CD4-positive, alpha-beta T cell (primary cell): ENCODE data around the gene BHLHE23. TPM values are rescaled to one million over a fixed set of nuclear protein-coding genes. Genes with fewer than 3 reads are reported as not detected.

Experiments
- ATAC-seq: fragments of 200-7000 bp; cut with Tn5 transposase; one replicate; pipeline ENCODE4 v1.10.0; 2022; ENCODE audit warnings: mild to moderate bottlenecking; ENCODE audit not compliant: poor library complexity
- CTCF ChIA-PET: fragments of 350-600 bp; sonication (Branson Sonifier 250); formaldehyde crosslinking; loops from one replicate; lab custom pipeline; 2021; ENCODE audit warnings: antibody characterized with exemption, inconsistent platforms; lab: Charles Lee
- POLR2A ChIA-PET: fragments of 350-600 bp; sonication (Branson Sonifier 250); formaldehyde crosslinking; loops from one replicate; lab custom pipeline; 2021; ENCODE audit warnings: antibody characterized with exemption, inconsistent platforms; lab: Charles Lee
- DNase-seq, 14 experiments: peaks; one replicate each; pipeline ENCODE4 v3.0.0-alpha.2; 2013 to 2020; ENCODE audit warnings: mixed read lengths in 2 of 14
- H3K27ac ChIP-seq, 2 donors: one replicate each; pipeline versions ENCODE4 v1.5.1 to v1.7.0; 2013; ENCODE audit warnings: low read length in 2 of 2, low read depth in 1 of 2, mild to moderate bottlenecking in 1 of 2
- H3K27me3 ChIP-seq, 2 experiments: 1 replicate in 1 of 2; 2 replicates in 1 of 2; pipeline versions ENCODE4 v1.6.1 to v1.7.0; 2013; ENCODE audit warnings: low read length in 2 of 2, control low read depth in 1 of 2, mild to moderate bottlenecking in 1 of 2, moderate library complexity in 1 of 2; ENCODE audit not compliant: insufficient read depth in 2 of 2, control insufficient read depth in 1 of 2
- H3K36me3 ChIP-seq: one replicate; pipeline ENCODE4 v1.6.1; 2013; ENCODE audit warnings: low read length, control low read depth; ENCODE audit not compliant: insufficient read depth
- H3K4me1 ChIP-seq: one replicate; pipeline ENCODE4 v1.6.1; 2013; ENCODE audit warnings: low read length, control low read depth; ENCODE audit not compliant: insufficient read depth
- H3K4me3 ChIP-seq: one replicate; pipeline ENCODE4 v1.5.1; 2013; ENCODE audit warnings: mild to moderate bottlenecking, low read length, moderate library complexity
- H3K9me3 ChIP-seq, 2 experiments: 1 replicate in 1 of 2; 2 replicates in 1 of 2; pipeline versions ENCODE4 v1.6.1 to v1.7.0; 2013; ENCODE audit warnings: low read length in 2 of 2, mild to moderate bottlenecking in 2 of 2, control low read depth in 1 of 2, moderate library complexity in 1 of 2; ENCODE audit not compliant: control insufficient read depth in 1 of 2, insufficient read depth in 1 of 2
- H3K27ac Mint-ChIP-seq: one replicate; pipeline ENCODE4 v1.8.0; 2020; ENCODE audit warnings: mixed read lengths
- H3K27me3 Mint-ChIP-seq: one replicate; pipeline ENCODE4 v1.8.0; 2021; ENCODE audit warnings: mixed read lengths
- H3K36me3 Mint-ChIP-seq: one replicate; pipeline ENCODE4 v1.8.0; 2021; ENCODE audit warnings: low read depth, mixed read lengths
- H3K4me1 Mint-ChIP-seq: one replicate; pipeline ENCODE4 v1.8.0; 2021; ENCODE audit warnings: low read depth, mixed read lengths
- H3K4me3 Mint-ChIP-seq: one replicate; pipeline ENCODE4 v1.8.0; 2020; ENCODE audit warnings: mild to moderate bottlenecking, mixed read lengths
- H3K9me3 Mint-ChIP-seq: one replicate; pipeline ENCODE4 v1.8.0; 2020; ENCODE audit warnings: mixed read lengths
- CTCF ChIP-seq: fragments of 200-600 bp; IDR thresholded peaks from one replicate; pipeline ENCODE4 v1.8.0; 2022; ENCODE audit warnings: antibody characterized with exemption, mild to moderate bottlenecking
- intact Hi-C, 2 experiments: fragments of 100-400 bp; cut with DNase I in 1 of 2; cut with micrococcal nuclease in 1 of 2; formaldehyde crosslinking; loops; one replicate each; pipeline versions ENCODE4 v1.15.1 to v1.9.0; 2023 to 2025; cut with DNase I, micrococcal nuclease
- total RNA-seq, 174 experiments: library from RNA in 2 of 174; stranded (reverse) in 2 of 174; gene quantifications; one replicate each; pipeline ENCODE4 v1.2.3 and lab custom pipeline; 2021 to 2026

Gene BHLHE23
- total RNA-seq, 2 experiments from 2014 or later: not detected

GRCh38 chr20:63003546-63003945, 3.2 kb downstream of the BHLHE23 start:
- POLR2A ChIA-PET: interaction anchor here (1.7 kb wide), 1 partner anchor 31 kb away, joined by 8 read pairs; no protein-coding TSS in a partner anchor
- Mint-ChIP-seq H3K4me3 (no peak overlapping the region), H3K27ac (no peak overlapping the region), H3K27me3 (peaks cover 68% of the 10 kb centered on the region), H3K4me1 (peaks cover 9% of the 10 kb centered on the region), H3K36me3 (no peaks in the 10 kb centered on the region), H3K9me3 (no peaks in the 10 kb centered on the region)
- intact Hi-C loops: loop anchor here (10.0 kb wide), 2 partner anchors 49 to 509 kb away; partner anchors contain the start of gene SLC17A9 (in 1 of the 2)
- no peak overlapping the region for H3K4me3 ChIP-seq
- H3K36me3 ChIP-seq: no peaks in the 10 kb centered on the region
- peaks cover 41% of the 10 kb centered on the region for H3K4me1 ChIP-seq
- CTCF ChIA-PET: interaction anchor here (2.4 kb wide), 1 partner anchor 31 kb away, joined by 10 read pairs; no protein-coding TSS in a partner anchor
- no peak overlapping the region for H3K27ac ChIP-seq
- peaks cover 54 to 74% of the 10 kb centered on the region in 2 experiments for H3K27me3 ChIP-seq
- peaks cover 0 to 41% of the 10 kb centered on the region in 2 experiments for H3K9me3 ChIP-seq
- ATAC-seq: no peak
- TF ChIP-seq CTCF: no peak
- DNase-seq: no peak

GRCh38 chr20:63002511-63002910, 4.3 kb downstream of the BHLHE23 start:
- Histone ChIP-seq H3K9me3 (peaks cover 0 to 31% of the 10 kb centered on the region in 2 experiments), H3K27ac (no peak overlapping the region), H3K4me1 (peaks cover 31% of the 10 kb centered on the region), H3K27me3 (peaks cover 45 to 64% of the 10 kb centered on the region in 2 experiments), H3K4me3 (no peak overlapping the region), H3K36me3 (no peaks in the 10 kb centered on the region)
- H3K4me3 Mint-ChIP-seq: no peak overlapping the region
- H3K27me3 Mint-ChIP-seq: peaks cover 67% of the 10 kb centered on the region
- DNase-seq: no peak
- ATAC-seq: no peak
- H3K36me3 Mint-ChIP-seq: no peaks in the 10 kb centered on the region
- ChIA-PET CTCF (interaction anchor here (0.7 to 2.4 kb wide), 2 partner anchors 30 to 90 kb away, joined by 5 to 10 read pairs; no protein-coding TSS in a partner anchor), POLR2A (no interaction called here)
- no peak for TF ChIP-seq CTCF
- intact Hi-C loops: loop anchor here (10.0 kb wide), 2 partner anchors 48 to 508 kb away; partner anchors contain the start of gene SLC17A9 (in 1 of the 2)
- no peak overlapping the region for H3K27ac Mint-ChIP-seq
- no peaks in the 10 kb centered on the region for H3K9me3 Mint-ChIP-seq
- peaks cover 5% of the 10 kb centered on the region for H3K4me1 Mint-ChIP-seq

- Histone ChIP-seq H3K9me3 (peaks cover 0 to 29% of the 10 kb centered on the region in 2 experiments), H3K36me3 (no peaks in the 10 kb centered on the region), H3K4me1 (peaks cover 18% of the 10 kb centered on the region), H3K27ac (no peak overlapping the region), H3K27me3 (peaks cover 39 to 52% of the 10 kb centered on the region in 2 experiments), H3K4me3 (no peak overlapping the region)
- no peak overlapping the region for H3K4me3 Mint-ChIP-seq
- H3K4me1 Mint-ChIP-seq: peaks cover 5% of the 10 kb centered on the region
- no peaks in the 10 kb centered on the region for H3K36me3 Mint-ChIP-seq
- no peak for ATAC-seq
- no peaks in the 10 kb centered on the region for H3K9me3 Mint-ChIP-seq
- peaks cover 63% of the 10 kb centered on the region for H3K27me3 Mint-ChIP-seq
- POLR2A ChIA-PET: no interaction called here
- CTCF ChIA-PET: interaction anchor here (2.4 kb wide), 1 partner anchor 28 kb away, joined by 10 read pairs; no protein-coding TSS in a partner anchor
- no peak for TF ChIP-seq CTCF
- intact Hi-C loops: loop anchor here (10.0 kb wide), 2 partner anchors 46 to 506 kb away; partner anchors contain the start of gene SLC17A9 (in 1 of the 2)
- no peak for DNase-seq
- no peak overlapping the region for H3K27ac Mint-ChIP-seq
Observed at GRCh38 chr20:63000958-63001357, 5.8 kb downstream of the BHLHE23 start.
